ENCODE results near the gene OCRL.
"Not testable (repeated sequence)": the region's sequence is repeated elsewhere in the genome, so short reads cannot be mapped to it uniquely, and the experiment has no call there.

OCRL gene

DNA sequence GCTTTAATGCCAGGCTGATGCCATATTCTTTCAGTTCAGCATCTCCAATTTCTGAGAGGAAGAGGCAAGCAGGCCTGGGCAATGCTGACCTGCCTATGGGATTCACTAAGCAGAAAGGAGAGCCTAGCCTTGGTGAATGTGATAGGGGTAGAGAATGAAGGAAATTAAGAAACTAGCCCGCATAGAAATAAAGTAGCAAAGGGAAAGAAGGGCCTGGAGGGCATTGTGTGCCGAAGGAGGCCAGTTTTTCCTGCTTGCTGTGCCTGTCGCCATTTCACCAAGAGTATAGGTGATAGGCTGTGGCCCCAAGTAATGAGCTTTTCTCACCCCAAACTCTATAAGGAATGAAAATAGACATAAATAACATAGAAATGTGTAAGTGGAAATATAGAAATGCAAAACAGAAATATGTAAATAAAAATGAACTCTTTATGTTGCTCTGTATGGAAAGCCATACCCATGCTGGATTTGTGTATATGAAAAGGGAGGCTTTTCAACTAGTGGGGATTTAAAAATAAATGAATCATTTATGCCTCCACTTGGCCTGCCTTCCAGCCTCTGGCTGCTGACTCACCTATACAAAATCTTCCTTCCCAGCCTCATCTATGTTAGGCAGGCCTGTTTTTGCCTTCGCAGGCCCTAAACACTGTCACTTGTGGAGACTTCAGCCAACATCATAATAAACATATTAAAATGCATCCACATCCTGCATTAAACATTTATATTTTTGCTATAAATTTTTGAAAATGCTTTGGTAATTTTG lies 5.1 kb upstream of the OCRL start:
- peak; percentile 56 for DNase-seq (ENCODE audit: low spot score)

DNA sequence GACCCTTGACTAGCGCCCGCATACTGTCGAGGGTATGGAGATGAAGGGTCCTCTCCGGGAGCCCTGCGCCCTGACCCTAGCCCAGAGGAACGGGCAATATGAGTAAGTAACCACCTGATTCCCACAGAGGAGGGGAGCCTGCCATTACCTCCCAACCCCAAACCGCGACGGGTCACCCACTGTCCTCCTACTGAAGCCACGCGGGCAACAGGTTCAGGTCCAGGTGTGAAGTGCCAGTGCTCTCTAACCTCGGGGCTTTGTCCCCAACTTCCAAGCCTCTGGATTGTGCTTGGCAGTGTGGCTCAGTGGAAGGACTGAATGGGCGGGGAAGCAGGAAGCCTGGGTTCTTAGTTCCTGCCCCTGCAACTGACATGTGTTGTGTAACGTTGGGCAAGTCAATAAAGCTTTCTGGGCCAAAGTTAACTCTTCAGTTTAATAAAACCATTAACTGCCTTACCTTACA lies 694 bp downstream of the OCRL start:
- no peak for DNase-seq (ENCODE audit: low spot score)

DNA sequence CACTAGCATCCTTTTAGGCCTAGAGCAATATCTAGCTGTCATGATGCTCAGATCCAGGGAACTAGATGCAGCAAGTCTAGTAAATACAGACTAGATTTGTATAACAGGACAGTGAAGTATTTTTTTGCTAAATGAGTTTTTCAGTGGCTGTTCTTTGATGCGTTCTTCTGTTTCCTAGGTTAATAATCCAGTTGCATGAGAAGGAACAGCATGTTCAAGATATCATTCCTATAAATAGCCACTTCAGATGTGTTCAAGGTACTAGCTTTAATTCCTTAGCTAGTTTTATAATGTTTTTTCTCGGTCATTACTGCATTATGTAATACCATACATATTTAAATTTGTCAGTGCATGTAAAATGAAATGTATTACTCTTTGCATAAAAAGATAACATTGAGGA lies 4.7 kb downstream of the OCRL start:
- no peak for DNase-seq (ENCODE audit: low spot score)

DNA sequence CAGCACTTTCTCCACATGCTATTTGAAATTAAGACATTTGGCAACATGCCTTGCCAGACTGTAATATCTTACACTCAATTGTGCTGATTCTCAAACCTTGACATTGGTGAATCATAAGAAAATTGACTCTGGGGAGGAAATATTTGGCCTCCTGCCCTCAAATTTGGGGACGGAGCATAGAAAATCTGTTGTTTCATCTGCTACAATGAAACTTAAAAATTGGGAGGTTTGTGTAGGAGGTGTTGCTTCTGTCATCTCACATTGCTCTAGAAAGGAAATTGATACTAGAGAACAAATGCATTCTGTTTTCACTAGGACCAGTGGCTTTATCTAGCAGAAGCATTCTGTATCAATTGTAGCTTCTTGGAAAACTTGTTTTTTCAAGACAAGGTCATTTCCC lies 5.3 kb downstream of the OCRL start:
- no peak for DNase-seq (ENCODE audit: low spot score)

DNA sequence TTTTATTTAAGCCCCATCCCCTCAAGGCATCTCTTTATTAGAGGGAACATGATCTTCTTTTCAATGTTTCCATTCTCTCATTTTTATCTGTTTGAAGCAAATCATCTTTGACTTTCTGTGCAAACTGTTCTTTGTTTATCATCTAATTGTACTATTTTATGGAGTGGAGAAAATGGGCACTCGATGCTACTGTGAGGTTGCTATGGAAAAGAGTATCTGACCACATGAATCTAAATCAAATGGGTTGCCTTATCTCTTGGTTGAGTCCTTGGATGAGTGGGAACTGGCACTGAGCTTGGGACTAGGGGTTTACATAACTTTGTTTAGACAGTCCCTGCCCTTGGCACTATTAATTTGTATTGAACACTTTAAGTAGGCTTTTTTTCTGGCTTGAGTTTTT lies 9.1 kb downstream of the OCRL start:
- DNase-seq (ENCODE audit: low spot score) = no peak

DNA sequence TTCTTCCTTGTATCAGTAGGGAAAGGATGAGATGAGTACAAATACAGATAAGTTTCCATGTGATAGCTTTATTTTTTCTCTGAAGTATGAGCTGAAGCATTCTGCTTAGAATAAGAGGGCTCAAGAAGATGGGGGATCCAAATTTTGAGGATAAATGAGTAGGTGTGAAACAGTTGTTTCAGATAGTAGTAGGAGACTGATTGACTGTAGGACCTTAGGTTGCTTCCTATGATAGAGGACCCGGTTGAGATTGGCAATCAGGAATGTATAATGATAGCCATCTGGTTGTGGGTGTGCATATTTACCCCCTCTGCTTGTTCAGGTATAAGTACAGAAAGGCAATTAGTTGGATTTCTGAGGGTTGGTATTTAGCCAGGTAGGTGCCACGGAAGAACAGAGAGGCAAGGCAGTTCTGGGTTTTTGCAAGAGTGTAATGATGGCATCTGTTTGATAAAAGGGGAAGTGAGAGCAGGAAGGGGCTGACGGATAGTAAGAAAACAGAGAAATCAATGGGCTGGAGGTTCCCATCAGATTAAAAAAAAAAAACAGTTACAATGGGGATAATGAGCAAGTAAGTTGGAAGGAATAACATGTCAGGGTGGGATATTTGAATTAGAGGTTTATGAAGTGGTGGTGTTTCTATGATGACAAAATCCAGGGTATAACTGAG lies 13.7 kb downstream of the OCRL start:
- DNase-seq (ENCODE audit: low spot score) = no peak

DNA sequence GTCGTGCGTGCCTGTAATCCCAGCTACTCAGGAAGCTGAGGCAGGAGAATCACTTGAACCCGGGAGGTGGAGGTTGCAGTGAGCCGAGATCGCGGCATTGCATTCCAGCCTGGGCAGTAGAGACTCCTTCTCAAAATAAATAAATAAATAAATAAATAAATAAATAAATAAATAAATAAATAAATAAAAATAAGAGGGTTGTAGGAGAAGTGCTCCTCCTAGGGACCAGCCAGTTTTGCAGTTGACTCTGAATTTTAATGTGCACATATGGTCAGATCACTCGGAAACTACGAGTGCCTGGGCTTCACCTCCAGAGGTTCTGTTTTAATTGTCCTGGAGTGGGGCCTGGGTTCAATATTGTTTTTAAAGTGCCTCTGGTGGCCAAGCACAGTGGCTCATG lies 14.8 kb downstream of the OCRL start:
- DNase-seq (ENCODE audit: low spot score) = peak; percentile 10

DNA sequence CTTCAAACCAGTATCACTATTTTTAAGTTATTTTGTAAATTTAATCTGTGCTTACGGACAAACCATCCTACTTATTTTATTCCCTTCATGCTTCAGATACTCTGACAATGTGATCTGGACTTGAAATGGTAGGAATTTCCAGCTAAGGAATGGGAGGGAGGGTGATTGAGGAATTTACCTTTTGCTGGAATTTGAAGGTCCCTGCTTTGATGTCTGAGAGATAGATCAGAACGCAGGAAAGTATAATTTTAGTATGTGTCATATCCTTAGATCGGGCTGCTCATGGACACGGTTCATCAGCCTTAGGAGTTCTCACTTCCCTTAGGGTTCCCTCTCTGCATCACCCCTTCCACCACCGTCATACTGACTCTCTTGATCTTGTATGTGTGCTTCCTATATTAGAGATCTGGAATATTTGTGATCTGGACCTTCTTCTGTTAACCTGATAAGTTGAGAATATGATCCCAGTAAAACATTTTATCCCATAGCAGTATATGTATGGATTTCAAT lies 16.8 kb downstream of the OCRL start:
- no peak for DNase-seq (ENCODE audit: low spot score)

DNA sequence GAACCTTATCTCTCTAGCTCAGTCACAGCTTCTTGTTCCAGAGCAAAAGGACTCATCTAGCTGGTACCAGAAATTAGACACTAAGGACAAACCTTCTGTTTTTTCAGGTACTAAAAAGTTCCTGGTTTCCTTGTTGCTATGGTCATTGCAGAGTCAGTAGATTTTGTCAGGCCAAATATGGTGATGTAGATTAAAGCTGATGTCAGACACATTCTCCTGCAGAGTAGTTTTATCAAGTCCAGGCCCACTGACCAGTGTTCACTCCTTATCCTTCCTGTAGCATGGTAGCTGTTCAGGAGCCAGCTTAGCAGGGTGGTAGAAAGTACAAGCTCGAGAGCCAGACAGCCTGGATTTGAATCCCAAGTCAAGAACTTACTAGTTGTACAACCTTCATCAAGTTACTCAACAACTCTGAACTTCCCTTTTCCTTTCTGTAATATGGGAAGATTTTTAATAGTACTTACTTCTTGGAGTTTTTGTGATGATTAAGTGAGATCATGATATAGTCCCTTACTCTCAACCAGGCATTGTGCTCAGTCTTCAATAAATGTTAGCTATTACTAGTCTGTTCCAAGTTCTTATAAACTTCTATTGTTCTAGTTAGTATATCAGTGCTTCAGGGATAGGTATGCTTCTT lies 17.9 kb downstream of the OCRL start:
- no peak for DNase-seq (ENCODE audit: low spot score)

DNA sequence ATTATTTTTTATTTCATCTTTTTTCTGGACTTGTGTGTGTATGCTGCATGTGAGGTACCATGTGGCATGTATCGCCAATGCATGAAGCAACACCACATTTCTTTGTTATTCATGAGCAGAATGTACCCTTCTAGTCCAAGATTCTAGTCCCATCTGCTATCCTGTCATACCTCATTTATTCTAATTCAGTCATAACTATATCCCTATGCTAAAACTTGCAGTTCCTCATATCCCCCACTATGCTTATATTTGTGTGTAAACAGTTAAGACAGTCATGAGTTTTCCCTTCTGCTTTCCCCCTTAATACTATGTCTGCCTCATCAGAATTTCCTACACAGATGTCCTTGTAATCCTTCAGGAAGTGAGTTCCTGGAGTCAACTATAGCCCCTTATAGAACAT lies 19.7 kb downstream of the OCRL start:
- DNase-seq (ENCODE audit: low spot score) = no peak

DNA sequence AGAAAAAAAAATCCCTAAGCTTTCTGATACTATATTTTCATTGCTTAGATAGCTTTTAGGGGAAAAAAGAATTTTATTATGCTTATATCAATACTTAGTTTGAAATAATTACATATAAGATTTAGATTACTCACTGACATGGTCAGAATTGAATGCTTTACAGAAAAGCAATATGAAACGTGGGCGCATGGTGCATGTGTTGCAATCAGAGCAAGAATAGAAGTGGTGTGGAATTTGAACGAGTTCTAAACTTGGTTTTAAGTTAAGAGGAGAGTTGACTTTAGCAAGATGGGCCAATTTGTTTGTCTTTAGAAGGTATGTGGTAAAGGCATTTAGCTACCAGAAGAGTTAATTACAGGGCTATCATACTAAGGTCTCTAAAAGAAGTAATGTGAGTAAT lies 21.4 kb downstream of the OCRL start:
- no peak for DNase-seq (ENCODE audit: low spot score)

DNA sequence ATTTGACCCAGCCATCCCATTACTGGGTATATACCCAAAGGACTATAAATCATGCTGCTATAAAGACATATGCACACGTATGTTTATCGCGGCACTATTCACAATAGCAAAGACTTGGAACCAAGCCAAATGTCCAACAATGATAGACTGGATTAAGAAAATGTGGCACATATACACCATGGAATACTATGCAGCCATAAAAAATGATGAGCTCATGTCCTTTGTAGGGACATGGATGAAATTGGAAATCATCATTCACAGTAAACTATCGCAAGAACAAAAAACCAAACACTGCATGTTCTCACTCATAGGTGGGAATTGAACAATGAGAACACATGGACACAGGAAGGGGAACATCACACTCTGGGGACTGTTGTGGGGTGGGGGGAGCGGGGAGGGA lies 24.3 kb downstream of the OCRL start:
- not testable (repeated sequence) for DNase-seq (ENCODE audit: low spot score)

DNA sequence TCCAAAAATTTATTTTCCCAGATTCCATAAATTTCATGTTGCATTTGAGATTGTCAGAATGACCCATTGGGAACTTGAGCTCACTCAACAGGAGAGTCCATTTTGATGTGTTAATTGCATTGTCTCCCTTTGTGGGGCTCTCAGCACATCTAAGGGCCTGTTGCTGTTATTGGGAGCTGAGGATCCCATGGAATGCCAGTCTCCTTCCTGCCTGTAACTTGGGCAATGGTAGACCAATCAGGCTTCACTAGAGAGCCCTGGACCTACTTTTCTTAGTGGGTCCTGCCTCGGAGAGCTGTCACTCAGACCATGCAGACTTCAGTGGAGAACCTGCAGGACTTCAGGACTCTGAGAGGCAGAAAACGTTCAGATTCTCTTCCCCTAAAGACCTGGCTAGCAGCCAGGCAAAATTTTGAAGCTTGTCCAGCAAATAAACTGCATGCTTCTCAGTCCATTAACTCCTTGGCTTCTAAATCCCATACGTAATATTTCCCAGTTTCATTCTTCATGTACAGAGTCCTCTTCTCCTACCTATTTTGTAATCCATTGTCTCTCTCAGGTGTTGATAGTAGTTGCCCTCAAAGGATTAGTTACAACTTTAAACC lies 25.1 kb downstream of the OCRL start:
- DNase-seq (ENCODE audit: low spot score) = no peak

DNA sequence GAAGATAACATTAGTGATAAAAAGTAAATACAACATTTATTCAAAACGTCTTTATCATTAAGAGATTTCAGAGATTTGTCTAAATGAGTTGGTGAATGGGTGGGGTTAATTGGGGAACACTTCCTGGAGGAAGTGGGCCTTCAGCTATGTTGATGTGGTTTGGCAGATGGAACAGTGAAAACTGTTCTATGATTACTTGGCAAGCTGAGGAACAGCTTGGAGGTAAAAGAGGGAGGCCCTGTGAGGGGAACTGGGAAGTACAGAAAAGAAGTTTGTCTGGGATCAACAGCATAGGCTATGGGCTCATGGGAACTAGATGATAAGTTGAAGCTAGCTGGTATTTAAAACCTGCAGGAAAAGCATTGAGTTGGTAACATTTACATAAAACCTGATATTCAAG lies 26.0 kb downstream of the OCRL start:
- no peak for DNase-seq (ENCODE audit: low spot score)

DNA sequence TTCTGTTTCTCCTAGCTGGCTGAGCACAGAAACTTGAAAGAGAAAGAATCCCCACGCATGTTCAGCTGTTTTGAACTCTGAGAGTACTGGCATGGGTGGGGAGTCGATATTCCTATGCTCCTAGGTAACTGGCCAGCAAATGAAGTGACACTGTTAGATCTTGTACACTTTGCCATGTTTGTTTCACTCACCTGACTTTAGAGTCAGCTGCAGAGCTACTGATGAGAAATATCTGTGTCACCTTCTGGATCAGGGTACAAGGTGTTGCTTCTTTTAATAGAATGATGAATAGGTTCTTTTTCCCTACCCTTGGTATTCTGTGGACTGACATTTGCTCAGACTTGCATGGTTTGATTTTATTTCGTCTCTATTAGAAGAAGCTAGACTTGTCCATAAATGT lies 28.3 kb downstream of the OCRL start:
- no peak for DNase-seq (ENCODE audit: low spot score)

DNA sequence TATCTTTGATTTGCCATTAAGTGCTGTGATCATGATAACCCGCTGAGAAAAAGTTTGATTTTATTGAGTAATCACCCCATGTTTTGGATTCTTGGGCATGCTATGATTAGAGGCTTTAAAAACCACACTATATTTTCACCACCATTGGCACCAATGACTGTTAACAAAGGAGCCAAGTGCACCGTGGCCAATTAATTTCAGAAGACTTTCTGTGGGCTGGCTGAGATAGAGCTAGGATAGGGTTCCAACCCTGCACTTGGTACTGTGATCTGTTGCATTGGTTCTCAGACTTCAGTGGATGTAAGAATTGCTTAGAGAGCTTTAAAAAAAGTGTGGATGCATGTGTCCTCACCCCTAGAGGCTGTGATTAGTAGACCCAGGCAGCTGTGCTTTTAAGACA lies 32.4 kb downstream of the OCRL start:
- no peak for DNase-seq (ENCODE audit: low spot score)

DNA sequence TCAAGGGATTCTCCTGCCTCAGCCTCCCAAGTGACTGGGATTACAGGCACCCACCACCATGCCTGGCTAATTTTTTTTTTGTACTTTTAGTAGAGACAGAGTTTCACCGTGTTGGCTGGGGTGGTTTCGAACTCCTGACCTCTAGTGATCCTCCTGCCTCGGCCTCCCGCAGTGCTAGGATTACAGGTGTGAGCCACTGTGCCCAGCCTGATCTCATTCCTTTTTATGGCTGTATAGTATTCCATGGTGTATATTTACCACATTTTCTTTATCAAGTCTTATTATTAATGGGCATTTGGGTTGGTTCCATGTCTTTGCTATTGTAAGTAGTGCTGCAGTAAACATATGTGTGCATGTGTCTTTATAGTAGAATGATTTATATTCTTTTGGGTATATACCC lies 33.6 kb downstream of the OCRL start:
- not testable (repeated sequence) for DNase-seq (ENCODE audit: low spot score)

DNA sequence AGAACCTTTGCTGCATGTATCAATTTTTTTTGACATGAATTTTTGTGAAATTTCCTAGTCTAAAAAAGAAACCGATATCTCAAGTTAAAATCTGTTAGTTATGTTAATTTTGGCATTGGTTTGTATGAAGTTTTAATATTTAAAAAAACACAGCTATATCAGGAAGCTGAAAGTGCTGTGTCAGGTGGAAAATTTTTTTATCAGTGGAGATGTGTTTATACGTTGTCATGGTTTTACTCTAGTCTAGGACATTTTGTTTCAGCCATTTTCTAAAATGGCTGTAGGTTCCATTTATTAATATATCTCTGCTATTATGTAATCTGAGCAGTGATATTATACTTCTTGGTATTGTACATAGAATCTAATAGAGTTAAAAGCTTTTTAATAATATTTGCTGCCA lies 34.2 kb downstream of the OCRL start:
- no peak for DNase-seq (ENCODE audit: low spot score)

DNA sequence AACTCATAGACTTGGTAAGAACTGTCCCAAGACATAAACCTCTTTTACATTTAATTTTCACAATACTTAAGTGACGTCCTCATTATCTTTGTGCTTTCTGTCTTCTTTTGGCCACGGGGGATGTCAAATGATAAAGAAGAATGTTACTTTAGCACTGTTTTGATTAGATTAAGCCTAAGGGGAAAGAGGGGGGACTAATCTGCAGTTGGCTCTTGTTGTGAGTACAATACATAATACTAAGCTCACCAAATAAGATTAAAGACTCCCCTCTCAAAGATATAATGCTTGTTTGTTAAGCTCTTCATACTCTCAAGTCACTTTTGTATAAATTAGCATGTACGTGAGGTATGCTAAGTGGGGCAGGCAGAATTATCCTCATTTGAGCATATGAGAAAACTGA lies 36.5 kb downstream of the OCRL start:
- no peak for DNase-seq (ENCODE audit: low spot score)

DNA sequence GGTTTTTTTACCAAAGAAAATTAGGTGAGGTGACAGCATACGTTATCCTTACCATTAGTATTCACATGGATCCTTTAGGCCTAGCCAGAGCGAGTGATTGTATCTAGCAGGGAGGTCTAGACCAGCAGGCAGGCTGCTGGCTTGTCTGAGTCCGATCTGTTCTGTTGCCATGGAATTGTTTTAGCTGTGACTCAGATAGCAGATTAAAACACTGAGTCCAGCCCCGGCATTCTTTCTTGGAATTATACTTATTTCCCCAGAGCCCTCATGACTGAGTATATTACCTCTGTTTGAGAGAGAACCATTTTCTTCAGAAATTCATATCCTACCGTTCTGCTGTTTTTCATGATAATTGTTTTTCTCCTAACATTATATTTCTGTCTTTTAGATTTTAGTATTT lies 37.4 kb downstream of the OCRL start:
- DNase-seq (ENCODE audit: low spot score) = peak; percentile 81

DNA sequence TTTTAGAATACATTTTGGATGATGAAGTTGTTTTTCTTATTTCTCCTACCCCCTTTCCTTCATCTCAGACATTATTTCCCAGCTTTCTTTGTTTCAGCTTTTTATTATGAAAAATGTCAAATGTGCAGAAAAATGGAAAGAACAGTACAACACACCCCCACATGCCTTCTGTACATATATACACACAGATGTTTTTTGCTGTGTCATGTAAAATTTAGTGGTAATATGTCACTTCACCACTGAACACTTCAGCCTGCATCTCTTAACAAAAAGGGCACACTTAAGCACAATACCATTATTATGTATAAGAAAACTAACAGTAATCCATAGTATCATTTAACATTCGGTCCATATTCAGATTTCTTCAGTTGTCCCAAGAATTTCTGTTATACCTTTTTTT lies 37.8 kb downstream of the OCRL start:
- no peak for DNase-seq (ENCODE audit: low spot score)

DNA sequence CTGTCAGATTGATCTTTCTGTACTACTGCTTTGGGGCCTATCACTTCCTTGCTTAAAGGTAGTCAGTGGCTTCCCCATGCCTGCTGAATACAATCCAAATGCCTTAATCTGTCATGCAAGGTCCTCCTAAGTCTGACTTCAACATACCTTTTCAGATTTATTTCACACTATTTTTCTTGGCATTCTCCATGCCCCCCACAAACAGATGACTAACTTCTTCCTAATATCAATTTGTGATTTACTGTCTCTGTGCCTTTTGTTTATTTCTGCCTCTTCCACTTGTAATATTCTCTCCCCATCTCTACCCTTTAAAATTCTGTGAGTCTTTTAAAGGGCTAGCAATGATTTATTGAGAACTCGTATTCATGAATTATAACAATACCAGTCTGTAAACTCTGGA lies 41.8 kb downstream of the OCRL start:
- no peak for DNase-seq (ENCODE audit: low spot score)

DNA sequence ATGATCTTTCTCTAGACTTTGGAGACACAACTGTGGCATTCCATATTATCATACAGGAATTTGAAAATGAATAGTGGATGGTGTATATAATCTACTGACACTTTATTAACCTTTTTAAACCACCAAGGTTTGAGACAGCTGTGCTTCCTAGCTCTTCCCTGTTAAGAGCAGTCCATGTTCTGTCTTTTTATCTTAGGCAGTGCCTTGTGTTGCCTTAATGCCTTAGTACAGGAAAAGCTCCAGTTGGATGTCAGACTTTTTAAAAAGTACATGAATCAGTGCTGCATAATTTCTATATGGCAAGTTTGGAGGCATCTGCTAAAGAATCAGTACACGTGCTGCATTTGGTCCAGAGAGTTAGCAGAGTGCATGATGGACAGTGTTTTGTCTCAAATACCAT lies 45.1 kb downstream of the OCRL start:
- DNase-seq (ENCODE audit: low spot score) = no peak

Data from AG08395 (cell line).